TTC549 (cell line): ENCODE measurements around the gene PKD1.

Source experiments
- FAIRE-seq: peaks from 2 replicates; lab custom pipeline; 2012; peaks lifted over from hg19 to GRCh38; lab: Jason Lieb, UNC

The PKD1 gene

GRCh38 chr16:2086812-2087747 is 48.6 kb downstream of the PKD1 start:
- no peak for FAIRE-seq

GRCh38 chr16:2086106-2086742 is 49.5 kb downstream of the PKD1 start:
- no peak for FAIRE-seq

- no peak for FAIRE-seq
Observed at GRCh38 chr16:2085669-2086068, 50.0 kb downstream of the PKD1 start.

GRCh38 chr16:2084895-2085625 is 50.6 kb downstream of the PKD1 start:
- FAIRE-seq, result no peak

- no peak for FAIRE-seq
Observed at GRCh38 chr16:2083876-2084780, 51.6 kb downstream of the PKD1 start.

GRCh38 chr16:2083409-2083808 is 52.3 kb downstream of the PKD1 start:
- FAIRE-seq, result no peak

- FAIRE-seq, result no peak
Observed at GRCh38 chr16:2082983-2083364, 52.7 kb downstream of the PKD1 start.

- no peak for FAIRE-seq
Observed at GRCh38 chr16:2082171-2082982, 53.3 kb downstream of the PKD1 start.

GRCh38 chr16:2081201-2082084 is 54.3 kb downstream of the PKD1 start:
- no peak for FAIRE-seq

- FAIRE-seq, result no peak
Observed at GRCh38 chr16:2079991-2080390, 55.7 kb downstream of the PKD1 start.

- no peak for FAIRE-seq
Observed at GRCh38 chr16:2079311-2079800, 56.3 kb downstream of the PKD1 start.

GRCh38 chr16:2078691-2079090 is 57.0 kb downstream of the PKD1 start:
- no peak for FAIRE-seq

GRCh38 chr16:2078096-2078495 is 57.6 kb downstream of the PKD1 start:
- no peak for FAIRE-seq

- FAIRE-seq, result no peak
Observed at GRCh38 chr16:2077696-2078095, 58.0 kb downstream of the PKD1 start.

GRCh38 chr16:2077016-2077415 is 58.7 kb downstream of the PKD1 start:
- FAIRE-seq, result no peak

- no peak for FAIRE-seq
Observed at GRCh38 chr16:2076072-2076865, 59.4 kb downstream of the PKD1 start.

- no peak for FAIRE-seq
Observed at GRCh38 chr16:2075631-2076030, 60.1 kb downstream of the PKD1 start.

- FAIRE-seq, result no peak
Observed at GRCh38 chr16:2074071-2074470, 61.6 kb downstream of the PKD1 start.

GRCh38 chr16:2072926-2073325 is 62.8 kb downstream of the PKD1 start:
- FAIRE-seq, result no peak
